HG03457 (cell line): ENCODE results near the gene LAPTM5.
"Not testable (repeated sequence)": the region's sequence is repeated elsewhere in the genome, so short reads cannot be mapped to it uniquely, and the experiment has no call there.

ENCODE experiments used
- ATAC-seq: cut with Tn5 transposase; IDR thresholded peaks from one replicate; pipeline ENCODE4 v1.9.1; 2021; ENCODE audit warnings: moderate number of reproducible peaks; ENCODE audit not compliant: unreplicated experiment

Gene LAPTM5

GRCh38 chr1:30757352-30758120, at the start of gene LAPTM5:
LAPTM5 (minus strand) TSS chr1:30757774; CDS start chr1:30757745, 29 bp downstream.
- ATAC-seq, result no peak

- ATAC-seq, result no peak
These were observed 49.1 kb upstream of the LAPTM5 start for GRCh38 chr1:30806381-30807317.

GRCh38 chr1:30805304-30806003, 47.9 kb upstream of the LAPTM5 start:
- ATAC-seq, result no peak

- ATAC-seq, result no peak
These were observed 47.2 kb upstream of the LAPTM5 start for GRCh38 chr1:30804822-30805221.

- ATAC-seq, result no peak
These were observed 46.8 kb upstream of the LAPTM5 start for GRCh38 chr1:30804352-30804751.

GRCh38 chr1:30803562-30803961, 46.0 kb upstream of the LAPTM5 start:
- ATAC-seq, result no peak

- no peak for ATAC-seq
These were observed 44.2 kb upstream of the LAPTM5 start for GRCh38 chr1:30801771-30802198.

GRCh38 chr1:30799233-30799511, 41.6 kb upstream of the LAPTM5 start:
- ATAC-seq, result no peak

- no peak for ATAC-seq
These were observed 41.0 kb upstream of the LAPTM5 start for GRCh38 chr1:30798389-30799232.

- ATAC-seq, result no peak
These were observed 37.5 kb upstream of the LAPTM5 start for GRCh38 chr1:30795026-30795425.

GRCh38 chr1:30794260-30794659, 36.7 kb upstream of the LAPTM5 start:
- no peak for ATAC-seq

GRCh38 chr1:30793209-30793608, 35.6 kb upstream of the LAPTM5 start:
- no peak for ATAC-seq

GRCh38 chr1:30791868-30792267, 34.3 kb upstream of the LAPTM5 start:
- no peak for ATAC-seq

- no peak for ATAC-seq
These were observed 33.5 kb upstream of the LAPTM5 start for GRCh38 chr1:30790850-30791778.

GRCh38 chr1:30790256-30790525, 32.6 kb upstream of the LAPTM5 start:
- ATAC-seq, result not testable (repeated sequence)

- no peak for ATAC-seq
These were observed 32.0 kb upstream of the LAPTM5 start for GRCh38 chr1:30789388-30790255.

GRCh38 chr1:30788580-30789387, 31.2 kb upstream of the LAPTM5 start:
- ATAC-seq, result no peak
